Ishikawa (cell line): ENCODE measurements around the gene SH3RF3.

Experiments used
- CEBPB ChIP-seq: IDR thresholded peaks from 2 replicates; pipeline ENCODE4 v1.6.1; 2012
- CREB1 ChIP-seq: IDR thresholded peaks from 2 replicates; pipeline ENCODE4 v1.6.1; 2012; ENCODE audit warnings: low read depth
- EGR1 ChIP-seq: IDR thresholded peaks from 2 replicates; pipeline ENCODE4 v1.6.1; 2012
- EP300 ChIP-seq: IDR thresholded peaks from 2 replicates; pipeline ENCODE4 v1.6.1; 2012; ENCODE audit warnings: borderline replicate concordance
- FOXM1 ChIP-seq: IDR thresholded peaks from 2 replicates; pipeline ENCODE4 v1.6.1; 2012; ENCODE audit warnings: low read depth, borderline replicate concordance
- MAX ChIP-seq: IDR thresholded peaks from 2 replicates; pipeline ENCODE4 v1.6.1; 2012
- NFIC ChIP-seq: IDR thresholded peaks from 2 replicates; pipeline ENCODE4 v1.6.1; 2012
- RAD21 ChIP-seq: IDR thresholded peaks from 2 replicates; pipeline ENCODE4 v1.6.1; 2012; ENCODE audit warnings: low read depth
- REST ChIP-seq: IDR thresholded peaks from 2 replicates; pipeline ENCODE4 v1.6.1; 2012; ENCODE audit warnings: low read depth, mild to moderate bottlenecking
- TAF1 ChIP-seq: IDR thresholded peaks from 2 replicates; pipeline ENCODE4 v1.6.1; 2012; ENCODE audit warnings: low read depth, mild to moderate bottlenecking
- TCF12 ChIP-seq: IDR thresholded peaks from 2 replicates; pipeline ENCODE4 v1.6.1; 2012; ENCODE audit warnings: low read depth
- TEAD4 ChIP-seq: IDR thresholded peaks from 2 replicates; pipeline ENCODE4 v1.6.1; 2012
- USF1 ChIP-seq: IDR thresholded peaks from 2 replicates; pipeline ENCODE4 v1.6.1; 2012
- YY1 ChIP-seq: IDR thresholded peaks from 2 replicates; pipeline ENCODE4 v1.6.1; 2012; ENCODE audit warnings: low read depth
- ZBTB7A ChIP-seq: IDR thresholded peaks from 2 replicates; pipeline ENCODE4 v1.6.1; 2012; ENCODE audit warnings: low read depth

Gene SH3RF3

GRCh38 chr2:109402180-109402579 is 273.2 kb downstream of the SH3RF3 start:
- TF ChIP-seq FOXM1, result no peak
- TF ChIP-seq USF1, result no peak
- no peak for TF ChIP-seq ZBTB7A
- no peak for TF ChIP-seq EP300
- TF ChIP-seq REST, result no peak
- TF ChIP-seq NFIC, result no peak
- no peak for TF ChIP-seq CEBPB
- TF ChIP-seq MAX, result no peak
- no peak for TF ChIP-seq TAF1
- no peak for TF ChIP-seq TEAD4

GRCh38 chr2:109402980-109403840 is 274.2 kb downstream of the SH3RF3 start:
- TF ChIP-seq RAD21 (no peak), CREB1 (no peak), TCF12 (no peak), USF1 (no peak), EGR1 (no peak), YY1 (no peak), ZBTB7A (no peak), TEAD4 (no peak)

GRCh38 chr2:109403841-109404201 is 274.8 kb downstream of the SH3RF3 start:
- no peak for TF ChIP-seq ZBTB7A
- no peak for TF ChIP-seq NFIC
- no peak for TF ChIP-seq EP300
- TF ChIP-seq REST, result no peak
- TF ChIP-seq TCF12, result no peak
- TF ChIP-seq CEBPB, result no peak
- no peak for TF ChIP-seq EGR1
- no peak for TF ChIP-seq CREB1
- no peak for TF ChIP-seq TEAD4
- TF ChIP-seq FOXM1, result no peak
- TF ChIP-seq USF1, result no peak
- no peak for TF ChIP-seq YY1
- TF ChIP-seq RAD21, result no peak
- no peak for TF ChIP-seq TAF1
- no peak for TF ChIP-seq MAX

GRCh38 chr2:109404681-109405080 is 275.7 kb downstream of the SH3RF3 start:
- TF ChIP-seq YY1, result peak; percentile 57
- TF ChIP-seq REST, result peak; percentile 75
- no peak for TF ChIP-seq USF1
